CD14-positive monocyte (primary cell): Measurements from ENCODE around the gene SERPINB12. TPM values are rescaled to one million over a fixed set of nuclear protein-coding genes. Genes with fewer than 3 reads are reported as not detected.

Experiments used
- DNase-seq, 3 donors: peaks; one replicate each; pipeline ENCODE4 v3.0.0-alpha.2; 2011 to 2022
- H2AFZ ChIP-seq: 2 replicates; pipeline ENCODE4 v1.6.0; 2012; ENCODE audit warnings: mild to moderate bottlenecking, low read depth, low read length, inconsistent platforms; ENCODE audit not compliant: insufficient read depth, poor library complexity, severe bottlenecking
- H3K27ac ChIP-seq, 2 donors: 1 replicate in 1 of 2; 2 replicates in 1 of 2; pipeline ENCODE4 v1.5.1; 2012 to 2013; ENCODE audit warnings: low read length in 2 of 2, control low read depth in 1 of 2, inconsistent platforms in 1 of 2, low read depth in 1 of 2, mild to moderate bottlenecking in 1 of 2
- H3K27me3 ChIP-seq, 2 donors: one replicate each; pipeline versions ENCODE4 v1.6.0 to v1.6.1; 2011 to 2013; ENCODE audit warnings: low read length in 2 of 2; ENCODE audit not compliant: control insufficient read depth in 2 of 2, insufficient read depth in 2 of 2
- H3K36me3 ChIP-seq, 2 donors: replicated peaks in 1 of 2; 1 replicate in 1 of 2; 2 replicates in 1 of 2; pipeline versions ENCODE4 v1.5.1 to v1.6.1; 2012 to 2013; ENCODE audit warnings: low read length in 2 of 2, control low read depth in 1 of 2, inconsistent platforms in 1 of 2, mild to moderate bottlenecking in 1 of 2; ENCODE audit not compliant: insufficient read depth in 2 of 2, control insufficient read depth in 1 of 2
- H3K4me1 ChIP-seq, 2 donors: 1 replicate in 1 of 2; 2 replicates in 1 of 2; pipeline versions ENCODE4 v1.5.1 to v1.6.1; 2012 to 2013; ENCODE audit warnings: low read length in 2 of 2, control low read depth in 1 of 2, inconsistent platforms in 1 of 2, mild to moderate bottlenecking in 1 of 2, moderate library complexity in 1 of 2; ENCODE audit not compliant: insufficient read depth in 2 of 2, control insufficient read depth in 1 of 2
- H3K4me2 ChIP-seq: replicated peaks from 2 replicates; pipeline ENCODE3; 2012; ENCODE audit warnings: low read length, moderate library complexity, mild to moderate bottlenecking; ENCODE audit not compliant: poor library complexity, severe bottlenecking; ENCODE audit errors: extremely low read depth
- H3K4me3 ChIP-seq, 3 experiments: fragments of 200-600 bp in 1 of 3; sonication (generic) in 1 of 3; replicated peaks in 1 of 3; 1 replicate in 2 of 3; 2 replicates in 1 of 3; pipeline ENCODE4 v1.5.1; 2011 to 2013; ENCODE audit warnings: low read length in 3 of 3, mild to moderate bottlenecking in 3 of 3, control low read depth in 2 of 3, low read depth in 2 of 3, inconsistent platforms in 1 of 3, moderate library complexity in 1 of 3
- H3K79me2 ChIP-seq: 2 replicates; pipeline ENCODE4 v1.6.0; 2012; ENCODE audit warnings: mild to moderate bottlenecking, control low read depth, inconsistent platforms, low read length, moderate library complexity; ENCODE audit not compliant: insufficient read depth
- H3K9ac ChIP-seq: 2 replicates; pipeline ENCODE4 v1.6.0; 2017; ENCODE audit warnings: low read length, mild to moderate bottlenecking; ENCODE audit not compliant: insufficient read depth, poor library complexity, severe bottlenecking
- H3K9me3 ChIP-seq, 2 donors: replicated peaks in 1 of 2; 1 replicate in 1 of 2; 2 replicates in 1 of 2; pipeline versions ENCODE4 v1.5.1 to v1.6.1; 2012 to 2013; ENCODE audit warnings: low read length in 2 of 2, control low read depth in 1 of 2; ENCODE audit not compliant: control insufficient read depth in 1 of 2, insufficient read depth in 1 of 2
- H4K20me1 ChIP-seq: 2 replicates; pipeline ENCODE4 v1.6.0; 2012; ENCODE audit warnings: mild to moderate bottlenecking, low read length, control low read depth, moderate library complexity; ENCODE audit not compliant: insufficient read depth
- H3K27ac Mint-ChIP-seq, 7 donors: one replicate each; pipeline ENCODE4 v1.8.0; 2020; ENCODE audit warnings: mild to moderate bottlenecking in 7 of 7, mixed read lengths in 7 of 7, moderate library complexity in 6 of 7, inconsistent platforms in 2 of 7
- H3K27me3 Mint-ChIP-seq, 3 donors: one replicate each; pipeline ENCODE4 v1.8.0; 2021 to 2022; ENCODE audit warnings: low read depth in 3 of 3, mild to moderate bottlenecking in 3 of 3, mixed read lengths in 3 of 3, moderate library complexity in 3 of 3, inconsistent platforms in 1 of 3
- H3K36me3 Mint-ChIP-seq, 2 donors: one replicate each; pipeline ENCODE4 v1.8.0; 2020; ENCODE audit warnings: mixed read lengths in 2 of 2, inconsistent platforms in 1 of 2, mild to moderate bottlenecking in 1 of 2
- H3K4me1 Mint-ChIP-seq: one replicate; pipeline ENCODE4 v1.8.0; 2020; ENCODE audit warnings: mild to moderate bottlenecking, mixed read lengths
- H3K4me3 Mint-ChIP-seq, 2 donors: one replicate each; pipeline ENCODE4 v1.8.0; 2020; ENCODE audit warnings: mild to moderate bottlenecking in 2 of 2, mixed read lengths in 2 of 2, moderate library complexity in 1 of 2
- H3K9me3 Mint-ChIP-seq, 7 donors: one replicate each; pipeline ENCODE4 v1.8.0; 2020 to 2022; ENCODE audit warnings: mixed read lengths in 7 of 7, mild to moderate bottlenecking in 6 of 7, moderate library complexity in 6 of 7, inconsistent platforms in 2 of 7
- WGBS: methylation state at CpG from one replicate; pipeline ENCODE4 v1.1.5; 2013; ENCODE audit warnings: missing lambda C conversion rate; ENCODE audit not compliant: insufficient coverage; 5-methylcytosine and 5-hydroxymethylcytosine counted together
- intact Hi-C, 2 donors: fragments of 100-400 bp; cut with micrococcal nuclease; formaldehyde crosslinking; loops; one replicate each; pipeline versions ENCODE4 v1.15.0 to v1.15.1; 2023
- polyA plus RNA-seq, 3 donors: library from polyadenylated mRNA; depleted of rRNA in 1 of 3; unstranded in 2 of 3; stranded (reverse) in 1 of 3; fragments of 300-500 nt in 2 of 3; fragments of >200 nt in 1 of 3; fragmentation: Illumina TruSeq in 2 of 3; gene quantifications; 1 replicate in 2 of 3; 2 replicates in 1 of 3; pipeline ENCODE4 v1.2.3, GENCODE V29; 2012 to 2021
- TF ChIP-seq, protein P1 (sequence below): fragments of 200-600 bp; IDR thresholded peaks from one replicate; pipeline ENCODE4 v1.8.0; 2022; ENCODE audit warnings: antibody characterized with exemption, mild to moderate bottlenecking

SERPINB12 gene
- polyA plus RNA-seq, 3 donors, result not detected

DNA sequence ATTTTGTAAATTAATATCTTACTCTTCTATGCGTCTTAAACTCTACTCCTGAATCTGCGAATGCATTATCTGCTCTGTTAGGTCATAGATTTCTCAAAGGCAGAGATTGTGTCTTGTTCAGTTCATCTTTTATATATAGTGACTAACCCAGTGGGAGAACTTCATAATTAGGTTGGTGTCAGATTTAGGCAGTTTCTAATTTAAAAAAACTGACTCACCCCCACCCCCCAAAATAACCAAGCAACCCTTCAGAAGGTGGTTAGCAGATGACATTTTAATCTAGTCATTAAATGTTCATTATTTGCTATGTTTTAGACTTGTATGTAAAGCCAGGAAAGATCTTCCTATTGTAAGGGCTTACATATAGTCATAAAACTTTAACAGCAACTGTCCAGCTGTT is 10.4 kb downstream of the SERPINB12 start:
- Histone ChIP-seq H3K27me3 (no peaks in the 10 kb centered on the region), H3K27ac (peak overlapping the region in 1 of 2 donors; percentile 12), H3K4me2 (no peak overlapping the region), H3K4me3 (no peak overlapping the region), H3K79me2 (no peaks in the 10 kb centered on the region), H3K9ac (no peak overlapping the region), H4K20me1 (no peaks in the 10 kb centered on the region), H3K36me3 (no peaks in the 10 kb centered on the region), H2AFZ (no peak overlapping the region), H3K4me1 (peaks cover 14 to 15% of the 10 kb centered on the region in 2 donors), H3K9me3 (no peaks in the 10 kb centered on the region)
- H3K27ac Mint-ChIP-seq, result no peak overlapping the region
- H3K4me3 Mint-ChIP-seq, result no peak overlapping the region
- no peaks in the 10 kb centered on the region for H3K27me3 Mint-ChIP-seq
- H3K4me1 Mint-ChIP-seq, result peaks cover 11% of the 10 kb centered on the region
- H3K9me3 Mint-ChIP-seq, result no peaks in the 10 kb centered on the region
- intact Hi-C loops, result no loop called here
- TF ChIP-seq, protein P1, sequence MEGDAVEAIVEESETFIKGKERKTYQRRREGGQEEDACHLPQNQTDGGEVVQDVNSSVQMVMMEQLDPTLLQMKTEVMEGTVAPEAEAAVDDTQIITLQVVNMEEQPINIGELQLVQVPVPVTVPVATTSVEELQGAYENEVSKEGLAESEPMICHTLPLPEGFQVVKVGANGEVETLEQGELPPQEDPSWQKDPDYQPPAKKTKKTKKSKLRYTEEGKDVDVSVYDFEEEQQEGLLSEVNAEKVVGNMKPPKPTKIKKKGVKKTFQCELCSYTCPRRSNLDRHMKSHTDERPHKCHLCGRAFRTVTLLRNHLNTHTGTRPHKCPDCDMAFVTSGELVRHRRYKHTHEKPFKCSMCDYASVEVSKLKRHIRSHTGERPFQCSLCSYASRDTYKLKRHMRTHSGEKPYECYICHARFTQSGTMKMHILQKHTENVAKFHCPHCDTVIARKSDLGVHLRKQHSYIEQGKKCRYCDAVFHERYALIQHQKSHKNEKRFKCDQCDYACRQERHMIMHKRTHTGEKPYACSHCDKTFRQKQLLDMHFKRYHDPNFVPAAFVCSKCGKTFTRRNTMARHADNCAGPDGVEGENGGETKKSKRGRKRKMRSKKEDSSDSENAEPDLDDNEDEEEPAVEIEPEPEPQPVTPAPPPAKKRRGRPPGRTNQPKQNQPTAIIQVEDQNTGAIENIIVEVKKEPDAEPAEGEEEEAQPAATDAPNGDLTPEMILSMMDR, result no peak
- no CpG with 5 or more reads among the region's 2 CpGs for WGBS
- no peaks in the 10 kb centered on the region for H3K36me3 Mint-ChIP-seq
- DNase-seq, result no peak

DNA sequence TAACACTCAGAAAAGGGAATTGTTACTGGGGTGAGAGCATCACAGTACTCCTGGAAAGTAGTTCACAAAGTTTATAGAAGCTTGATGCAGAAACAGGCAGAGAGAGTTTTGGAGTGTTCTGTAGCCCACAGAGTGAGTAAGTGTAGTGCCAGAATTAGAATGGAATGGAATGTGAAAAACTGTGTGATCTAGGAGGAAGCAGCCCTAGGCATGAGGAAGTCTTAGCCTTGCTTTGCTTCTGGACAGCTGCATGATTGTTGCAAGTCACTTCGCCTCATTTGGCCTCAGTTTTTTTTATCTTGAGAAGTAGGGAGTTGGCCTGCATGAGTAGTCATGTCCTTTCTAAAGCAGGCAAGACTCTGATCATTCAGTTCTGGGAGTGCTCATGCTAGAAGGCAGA is 10.9 kb downstream of the SERPINB12 start:
- Mint-ChIP-seq H3K36me3 (no peaks in the 10 kb centered on the region), H3K9me3 (no peaks in the 10 kb centered on the region), H3K4me3 (peak overlapping the region in 1 of 2 donors; percentile 41), H3K4me1 (peaks cover 11% of the 10 kb centered on the region), H3K27ac (peak overlapping the region in 2 of 7 donors; percentile 17 to 29), H3K27me3 (no peaks in the 10 kb centered on the region)
- 0% methylated on average over 1 of the region's 1 CpG for WGBS
- intact Hi-C loops, result no loop called here
- TF ChIP-seq, protein P1, result no peak
- H3K9me3 ChIP-seq, result no peaks in the 10 kb centered on the region
- DNase-seq, result peak; percentile 58 to 67 (median 58)
- H4K20me1 ChIP-seq, result no peaks in the 10 kb centered on the region
- no peaks in the 10 kb centered on the region for H3K36me3 ChIP-seq
- H3K79me2 ChIP-seq, result no peaks in the 10 kb centered on the region
- no peak overlapping the region for H3K9ac ChIP-seq
- no peaks in the 10 kb centered on the region for H3K27me3 ChIP-seq
- H2AFZ ChIP-seq, result no peak overlapping the region
- no peak overlapping the region for H3K4me3 ChIP-seq
- H3K4me1 ChIP-seq, result peaks cover 14 to 15% of the 10 kb centered on the region in 2 donors
- H3K4me2 ChIP-seq, result no peak overlapping the region
- H3K27ac ChIP-seq, result peak overlapping the region in 1 of 2 donors; percentile 12
